ENCODE results near the gene TLR4.

TLR4 gene

GRCh38 chr9:117677572-117677971, 26.6 kb upstream of the TLR4 start:
- no peaks in the 10 kb centered on the region for H3K4me1 ChIP-seq (ENCODE audit: control extremely low read depth in 1 of 4, control insufficient read depth in 4 of 4, insufficient read depth in 4 of 4, low read length in 3 of 4)
- no peaks in the 10 kb centered on the region for H3K36me3 ChIP-seq (ENCODE audit: control insufficient read depth in 4 of 4, insufficient read depth in 4 of 4, low read length in 3 of 4)
- CTCF ChIA-PET = no interaction called here
- no peak for DNase-seq
- H3K4me3 ChIP-seq (ENCODE audit: control insufficient read depth in 1 of 7, extremely low read depth in 1 of 7, insufficient read depth in 4 of 7, low read depth in 2 of 7, low read length in 6 of 7) = no peak overlapping the region
- H3K27me3 ChIP-seq (replicated peaks in 2 of 5; ENCODE audit: control insufficient read depth in 4 of 5, insufficient read depth in 5 of 5, low read length in 4 of 5) = no peaks in the 10 kb centered on the region
- H3K9me3 ChIP-seq (ENCODE audit: control extremely low read depth in 1 of 5, control insufficient read depth in 4 of 5, insufficient read depth in 2 of 5, low read depth in 1 of 5, low read length in 4 of 5) = peaks cover 0 to 3% (median 0%) of the 10 kb centered on the region in 5 experiments
- POLR2A ChIA-PET = no interaction called here
- H3K27ac ChIP-seq (ENCODE audit: insufficient read depth in 1 of 2, low read depth in 1 of 2, low read length in 2 of 2, poor library complexity in 1 of 2, severe bottlenecking in 2 of 2) = no peak overlapping the region

- WGBS (ENCODE audit: insufficient coverage) = 60% methylated on average over 1 of the region's 1 CpG
- Histone ChIP-seq H3K27me3 (replicated peaks in 2 of 5; ENCODE audit: control insufficient read depth in 4 of 5, insufficient read depth in 5 of 5, low read length in 4 of 5) (no peaks in the 10 kb centered on the region), H3K4me3 (ENCODE audit: control insufficient read depth in 1 of 7, extremely low read depth in 1 of 7, insufficient read depth in 4 of 7, low read depth in 2 of 7, low read length in 6 of 7) (no peak overlapping the region), H3K36me3 (ENCODE audit: control insufficient read depth in 4 of 4, insufficient read depth in 4 of 4, low read length in 3 of 4) (no peaks in the 10 kb centered on the region), H3K27ac (ENCODE audit: insufficient read depth in 1 of 2, low read depth in 1 of 2, low read length in 2 of 2, poor library complexity in 1 of 2, severe bottlenecking in 2 of 2) (no peak overlapping the region), H3K9me3 (ENCODE audit: control extremely low read depth in 1 of 5, control insufficient read depth in 4 of 5, insufficient read depth in 2 of 5, low read depth in 1 of 5, low read length in 4 of 5) (peaks cover 0 to 3% (median 0%) of the 10 kb centered on the region in 5 experiments), H3K4me1 (ENCODE audit: control extremely low read depth in 1 of 4, control insufficient read depth in 4 of 4, insufficient read depth in 4 of 4, low read length in 3 of 4) (no peaks in the 10 kb centered on the region)
- POLR2A ChIA-PET = no interaction called here
- CTCF ChIA-PET = no interaction called here
- no peak for DNase-seq
These were observed 25.3 kb upstream of the TLR4 start for GRCh38 chr9:117678871-117679270.

GRCh38 chr9:117679416-117679815, 24.8 kb upstream of the TLR4 start:
- POLR2A ChIA-PET = no interaction called here
- Histone ChIP-seq H3K4me3 (ENCODE audit: control insufficient read depth in 1 of 7, extremely low read depth in 1 of 7, insufficient read depth in 4 of 7, low read depth in 2 of 7, low read length in 6 of 7) (no peak overlapping the region), H3K9me3 (ENCODE audit: control extremely low read depth in 1 of 5, control insufficient read depth in 4 of 5, insufficient read depth in 2 of 5, low read depth in 1 of 5, low read length in 4 of 5) (peaks cover 0 to 3% (median 0%) of the 10 kb centered on the region in 5 experiments), H3K27me3 (replicated peaks in 2 of 5; ENCODE audit: control insufficient read depth in 4 of 5, insufficient read depth in 5 of 5, low read length in 4 of 5) (no peaks in the 10 kb centered on the region), H3K36me3 (ENCODE audit: control insufficient read depth in 4 of 4, insufficient read depth in 4 of 4, low read length in 3 of 4) (no peaks in the 10 kb centered on the region), H3K4me1 (ENCODE audit: control extremely low read depth in 1 of 4, control insufficient read depth in 4 of 4, insufficient read depth in 4 of 4, low read length in 3 of 4) (no peaks in the 10 kb centered on the region), H3K27ac (ENCODE audit: insufficient read depth in 1 of 2, low read depth in 1 of 2, low read length in 2 of 2, poor library complexity in 1 of 2, severe bottlenecking in 2 of 2) (no peak overlapping the region)
- no peak for DNase-seq
- 90% methylated on average over 2 of the region's 2 CpGs for WGBS (ENCODE audit: insufficient coverage)
- CTCF ChIA-PET = no interaction called here

GRCh38 chr9:117681888-117682287, 22.3 kb upstream of the TLR4 start:
- H3K27ac ChIP-seq (ENCODE audit: insufficient read depth in 1 of 2, low read depth in 1 of 2, low read length in 2 of 2, poor library complexity in 1 of 2, severe bottlenecking in 2 of 2) = no peak overlapping the region
- no peaks in the 10 kb centered on the region for H3K9me3 ChIP-seq (ENCODE audit: control extremely low read depth in 1 of 5, control insufficient read depth in 4 of 5, insufficient read depth in 2 of 5, low read depth in 1 of 5, low read length in 4 of 5)
- no peaks in the 10 kb centered on the region for H3K36me3 ChIP-seq (ENCODE audit: control insufficient read depth in 4 of 4, insufficient read depth in 4 of 4, low read length in 3 of 4)
- H3K4me3 ChIP-seq (ENCODE audit: control insufficient read depth in 1 of 7, extremely low read depth in 1 of 7, insufficient read depth in 4 of 7, low read depth in 2 of 7, low read length in 6 of 7) = no peak overlapping the region
- H3K27me3 ChIP-seq (replicated peaks in 2 of 5; ENCODE audit: control insufficient read depth in 4 of 5, insufficient read depth in 5 of 5, low read length in 4 of 5) = peaks cover 0 to 2% (median 0%) of the 10 kb centered on the region in 5 experiments
- DNase-seq = no peak
- H3K4me1 ChIP-seq (ENCODE audit: control extremely low read depth in 1 of 4, control insufficient read depth in 4 of 4, insufficient read depth in 4 of 4, low read length in 3 of 4) = no peaks in the 10 kb centered on the region
- POLR2A ChIA-PET = no interaction called here
- 80% methylated on average over 2 of the region's 2 CpGs for WGBS (ENCODE audit: insufficient coverage)
- CTCF ChIA-PET = interaction anchor here (1.8 kb wide), 1 partner anchor 11 kb away, joined by 5 read pairs; no protein-coding TSS in a partner anchor

- Histone ChIP-seq H3K27ac (ENCODE audit: insufficient read depth in 1 of 2, low read depth in 1 of 2, low read length in 2 of 2, poor library complexity in 1 of 2, severe bottlenecking in 2 of 2) (no peak overlapping the region), H3K4me1 (ENCODE audit: control extremely low read depth in 1 of 4, control insufficient read depth in 4 of 4, insufficient read depth in 4 of 4, low read length in 3 of 4) (no peaks in the 10 kb centered on the region), H3K4me3 (ENCODE audit: control insufficient read depth in 1 of 7, extremely low read depth in 1 of 7, insufficient read depth in 4 of 7, low read depth in 2 of 7, low read length in 6 of 7) (no peak overlapping the region), H3K36me3 (ENCODE audit: control insufficient read depth in 4 of 4, insufficient read depth in 4 of 4, low read length in 3 of 4) (no peaks in the 10 kb centered on the region), H3K9me3 (ENCODE audit: control extremely low read depth in 1 of 5, control insufficient read depth in 4 of 5, insufficient read depth in 2 of 5, low read depth in 1 of 5, low read length in 4 of 5) (no peaks in the 10 kb centered on the region), H3K27me3 (replicated peaks in 2 of 5; ENCODE audit: control insufficient read depth in 4 of 5, insufficient read depth in 5 of 5, low read length in 4 of 5) (peaks cover 0 to 2% (median 0%) of the 10 kb centered on the region in 5 experiments)
- CTCF ChIA-PET = interaction anchor here (1.3 to 1.8 kb wide), 2 partner anchors 9 to 12 kb away, joined by 3 to 5 read pairs; no protein-coding TSS in a partner anchor
- 100% methylated on average over 1 of the region's 3 CpGs for WGBS (ENCODE audit: insufficient coverage)
- POLR2A ChIA-PET = no interaction called here
- no peak for DNase-seq
These were observed 21.1 kb upstream of the TLR4 start for GRCh38 chr9:117682955-117683710.

DNA sequence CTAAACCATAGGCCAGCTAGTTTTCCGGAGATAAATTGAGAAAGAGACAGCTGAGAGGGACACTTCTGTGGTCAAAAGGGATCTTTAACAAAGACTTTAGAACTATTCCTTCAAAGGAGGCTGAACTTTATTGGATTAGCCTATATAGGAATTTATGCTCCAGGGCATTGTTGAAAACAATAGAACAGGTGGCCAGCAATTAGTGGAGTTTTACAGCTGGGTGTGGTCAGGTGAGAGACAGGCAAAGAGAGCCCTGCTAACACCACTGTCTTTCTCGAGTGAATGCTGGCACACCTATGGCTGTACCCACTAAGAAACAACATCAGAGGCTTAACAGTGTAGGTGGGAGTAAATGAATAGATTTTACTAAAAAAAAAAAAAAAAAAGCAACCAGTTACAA, 16.7 kb upstream of the TLR4 start:
- CTCF ChIA-PET = no interaction called here
- H3K27me3 ChIP-seq (replicated peaks in 2 of 5; ENCODE audit: control insufficient read depth in 4 of 5, insufficient read depth in 5 of 5, low read length in 4 of 5) = peaks cover 0 to 2% (median 0%) of the 10 kb centered on the region in 5 experiments
- no peak overlapping the region for H3K27ac ChIP-seq (ENCODE audit: insufficient read depth in 1 of 2, low read depth in 1 of 2, low read length in 2 of 2, poor library complexity in 1 of 2, severe bottlenecking in 2 of 2)
- H3K4me3 ChIP-seq (ENCODE audit: control insufficient read depth in 1 of 7, extremely low read depth in 1 of 7, insufficient read depth in 4 of 7, low read depth in 2 of 7, low read length in 6 of 7) = no peak overlapping the region
- H3K36me3 ChIP-seq (ENCODE audit: control insufficient read depth in 4 of 4, insufficient read depth in 4 of 4, low read length in 3 of 4) = no peaks in the 10 kb centered on the region
- 100% methylated on average over 1 of the region's 2 CpGs for WGBS (ENCODE audit: insufficient coverage)
- H3K9me3 ChIP-seq (ENCODE audit: control extremely low read depth in 1 of 5, control insufficient read depth in 4 of 5, insufficient read depth in 2 of 5, low read depth in 1 of 5, low read length in 4 of 5) = no peaks in the 10 kb centered on the region
- POLR2A ChIA-PET = no interaction called here
- DNase-seq = no peak
- no peaks in the 10 kb centered on the region for H3K4me1 ChIP-seq (ENCODE audit: control extremely low read depth in 1 of 4, control insufficient read depth in 4 of 4, insufficient read depth in 4 of 4, low read length in 3 of 4)

GRCh38 chr9:117691367-117691766, 12.8 kb upstream of the TLR4 start:
- Histone ChIP-seq H3K4me1 (ENCODE audit: control extremely low read depth in 1 of 4, control insufficient read depth in 4 of 4, insufficient read depth in 4 of 4, low read length in 3 of 4) (peaks cover 0 to 4% (median 0%) of the 10 kb centered on the region in 4 experiments), H3K9me3 (ENCODE audit: control extremely low read depth in 1 of 5, control insufficient read depth in 4 of 5, insufficient read depth in 2 of 5, low read depth in 1 of 5, low read length in 4 of 5) (no peaks in the 10 kb centered on the region), H3K27me3 (replicated peaks in 2 of 5; ENCODE audit: control insufficient read depth in 4 of 5, insufficient read depth in 5 of 5, low read length in 4 of 5) (peaks cover 0 to 2% (median 0%) of the 10 kb centered on the region in 5 experiments), H3K4me3 (ENCODE audit: control insufficient read depth in 1 of 7, extremely low read depth in 1 of 7, insufficient read depth in 4 of 7, low read depth in 2 of 7, low read length in 6 of 7) (no peak overlapping the region), H3K36me3 (ENCODE audit: control insufficient read depth in 4 of 4, insufficient read depth in 4 of 4, low read length in 3 of 4) (no peaks in the 10 kb centered on the region), H3K27ac (ENCODE audit: insufficient read depth in 1 of 2, low read depth in 1 of 2, low read length in 2 of 2, poor library complexity in 1 of 2, severe bottlenecking in 2 of 2) (no peak overlapping the region)
- ChIA-PET CTCF (no interaction called here), POLR2A (no interaction called here)
- no peak for DNase-seq

Measured in common myeloid progenitor, CD34-positive (primary cell).